GM12878 (cell line): Measurements from ENCODE around the gene CDK17. TPM values are rescaled to one million over a fixed set of nuclear protein-coding genes. Genes with fewer than 3 reads are reported as not detected.

ENCODE experiments used
- ATAC-seq: fragments of 200-7000 bp; cut with Tn5 transposase; 3 replicates; pipeline ENCODE4 v1.9.1; 2020; ENCODE audit warnings: mild to moderate bottlenecking, moderate library complexity
- BruUV-seq: library from RNA; stranded (reverse); fragments of 400-500 nt; replicated peaks from 2 replicates; lab custom pipeline; 2021; lab: Mats Ljungman, UMichigan
- CTCF ChIA-PET: fragments of 300-600 bp; sonication (Branson Sonifier 250); formaldehyde crosslinking; extraction: SDS; loops from one replicate; lab custom pipeline; 2021; ENCODE audit warnings: inconsistent platforms; lab: Yijun Ruan, JAX
- POLR2A ChIA-PET: fragments of 350-600 bp; formaldehyde crosslinking; extraction: SDS; loops from one replicate; lab custom pipeline; 2021; ENCODE audit warnings: inconsistent platforms; lab: Charles Lee
- RAD21 ChIA-PET: fragments of 300-600 bp; sonication (Branson Sonifier 250); formaldehyde crosslinking; loops from one replicate; lab custom pipeline; 2023; ENCODE audit warnings: antibody characterized with exemption; ENCODE audit not compliant: unreplicated experiment; lab: Charles Lee
- SMC1A ChIA-PET: fragments of 300-600 bp; sonication (Branson Sonifier 250); formaldehyde crosslinking; loops from one replicate; lab custom pipeline; 2023; ENCODE audit not compliant: unreplicated experiment, uncharacterized antibody; lab: Charles Lee
- DNase-seq: peaks from one replicate; pipeline ENCODE4 v3.0.0-alpha.2; 2011; ENCODE audit warnings: low read depth, low spot score
- FAIRE-seq: peaks from 3 replicates; lab custom pipeline; 2011; peaks lifted over from hg19 to GRCh38; lab: Jason Lieb, UNC
- H2AFZ ChIP-seq: 2 replicates; pipeline ENCODE4 v1.6.0; 2011; ENCODE audit warnings: low read depth, low read length, control low read depth; ENCODE audit not compliant: control insufficient read depth
- H3K27ac ChIP-seq: 2 replicates; pipeline ENCODE4 v1.5.1; 2011; ENCODE audit warnings: control low read depth; ENCODE audit not compliant: control insufficient read depth, insufficient read depth
- H3K27me3 ChIP-seq, 2 experiments: replicated peaks in 1 of 2; 2 replicates each; pipeline versions ENCODE4 v1.6.0 to v1.6.1; 2011; ENCODE audit warnings: low read length in 1 of 2; ENCODE audit not compliant: control insufficient read depth in 2 of 2, insufficient read depth in 2 of 2
- H3K36me3 ChIP-seq, 2 experiments: 2 replicates each; pipeline ENCODE4 v1.5.1; 2011; ENCODE audit warnings: low read length in 1 of 2; ENCODE audit not compliant: control insufficient read depth in 2 of 2, insufficient read depth in 2 of 2
- H3K4me1 ChIP-seq: 2 replicates; pipeline ENCODE4 v1.6.1; 2011; ENCODE audit warnings: mild to moderate bottlenecking, low read length, moderate library complexity, mixed read lengths; ENCODE audit not compliant: control insufficient read depth, insufficient read depth
- H3K4me2 ChIP-seq: 2 replicates; pipeline ENCODE4 v1.6.0; 2011; ENCODE audit warnings: control low read depth; ENCODE audit not compliant: control insufficient read depth, insufficient read depth
- H3K4me3 ChIP-seq: fragments of 200-600 bp; sonication (generic); 2 replicates; pipeline ENCODE4 v1.5.1; 2016
- H3K79me2 ChIP-seq: 2 replicates; pipeline ENCODE4 v1.6.0; 2011; ENCODE audit warnings: low read length; ENCODE audit not compliant: control insufficient read depth, insufficient read depth
- H3K9ac ChIP-seq: 2 replicates; pipeline ENCODE4 v1.8.0; 2011; ENCODE audit warnings: low read length, control low read depth, mixed read lengths; ENCODE audit not compliant: control insufficient read depth, insufficient read depth
- H3K9me3 ChIP-seq: replicated peaks from 3 replicates; pipeline ENCODE4 v1.5.1; 2011; ENCODE audit warnings: mild to moderate bottlenecking, low read length; ENCODE audit not compliant: control insufficient read depth, insufficient read depth
- H4K20me1 ChIP-seq: 2 replicates; pipeline ENCODE4 v1.6.0; 2011; ENCODE audit not compliant: control insufficient read depth, insufficient read depth
- ASH2L ChIP-seq: fragments of 300-600, 200-600 bp; sonication (generic); IDR thresholded peaks from 2 replicates; pipeline ENCODE4 v1.6.1; 2017; ENCODE audit warnings: low read depth, mild to moderate bottlenecking, borderline replicate concordance
- BHLHE40 ChIP-seq, 2 experiments: fragments of 450-650 bp in 1 of 2; IDR thresholded peaks; 2 replicates each; pipeline ENCODE4 v1.6.1; 2011 to 2017; ENCODE audit warnings: low read depth in 2 of 2, borderline replicate concordance in 1 of 2, improper control_type of control experiment in 1 of 2, low read length in 1 of 2, mild to moderate bottlenecking in 1 of 2
- CBX3 ChIP-seq: fragments of 200-600 bp; sonication (generic); IDR thresholded peaks from 2 replicates; pipeline ENCODE4 v1.6.1; 2016; ENCODE audit warnings: low read depth, borderline replicate concordance
- HDAC6 ChIP-seq: fragments of 200-600 bp; sonication (generic); IDR thresholded peaks from one replicate; pipeline ENCODE4 v1.8.0; 2017; ENCODE audit warnings: antibody characterized with exemption; ENCODE audit not compliant: unreplicated experiment
- JUNB ChIP-seq: IDR thresholded peaks from 2 replicates; pipeline ENCODE4 v1.6.1; 2016; ENCODE audit warnings: antibody characterized with exemption, mild to moderate bottlenecking
- KDM1A ChIP-seq: fragments of 200-600 bp; sonication (generic); IDR thresholded peaks from 2 replicates; pipeline ENCODE4 v1.6.1; 2016; ENCODE audit warnings: borderline replicate concordance
- KLF5 ChIP-seq: fragments of 450-650 bp; IDR thresholded peaks from 2 replicates; pipeline ENCODE4 v1.6.1; 2014; ENCODE audit warnings: mild to moderate bottlenecking; ENCODE audit not compliant: partially characterized antibody
- PBX3 ChIP-seq: IDR thresholded peaks from 2 replicates; pipeline ENCODE4 v1.6.1; 2011; ENCODE audit warnings: mild to moderate bottlenecking, low read depth, low read length, moderate library complexity; ENCODE audit not compliant: insufficient replicate concordance
- POLR2A ChIP-seq: IDR thresholded peaks from 2 replicates; pipeline ENCODE4 v1.6.1; 2011; ENCODE audit warnings: low read depth, mild to moderate bottlenecking, low read length
- PRDM15 ChIP-seq: fragments of 450-650 bp; formaldehyde crosslinking; IDR thresholded peaks from 2 replicates; pipeline ENCODE4 v1.4.0; 2020; ENCODE audit warnings: mild to moderate bottlenecking, moderate library complexity
- RELA ChIP-seq: fragments of 450-650 bp; IDR thresholded peaks from 2 replicates; pipeline ENCODE4 v1.8.0; 2014; ENCODE audit warnings: borderline replicate concordance; ENCODE audit not compliant: partially characterized antibody
- ZBTB40 ChIP-seq: fragments of 450-650 bp; IDR thresholded peaks from 2 replicates; pipeline ENCODE4 v1.6.1; 2016; ENCODE audit warnings: mild to moderate bottlenecking, moderate library complexity, borderline replicate concordance
- WGBS: methylation state at CpG from one replicate; pipeline ENCODE4 v1.1.6; 2016; ENCODE audit warnings: low lambda C conversion rate; ENCODE audit not compliant: insufficient replicate concordance, insufficient coverage; ENCODE audit errors: missing lambda C conversion rate; 5-methylcytosine and 5-hydroxymethylcytosine counted together
- in situ Hi-C: fragments of 300-500 bp; cut with MboI; formaldehyde crosslinking; loops from 9 replicates; pipeline ENCODE4 v1.14.3; 2018; ENCODE audit warnings: mixed read lengths
- intact Hi-C: fragments of 100-400 bp; cut with micrococcal nuclease; formaldehyde crosslinking; loops from one replicate; pipeline ENCODE4 v1.14.2; 2022; ENCODE audit not compliant: unreplicated experiment
- polyA plus RNA-seq, 11 experiments: library from polyadenylated mRNA; depleted of rRNA in 4 of 11; unstranded in 6 of 11; stranded (reverse) in 5 of 11; fragments of >200 nt; fragmentation: Nextera tagmentation in 4 of 11; fragmentation: Illumina TruSeq in 1 of 11; extraction: Ambion mirVana in 4 of 11; extraction: Trizol in 1 of 11; gene quantifications; 1 replicate in 1 of 11; 2 replicates in 10 of 11; pipeline versions ENCODE4 v1.2.1 to v1.2.3, GENCODE V29; 2011 to 2016; ENCODE audit warnings: inconsistent platforms in 2 of 11, missing spikeins in 2 of 11, low read depth in 1 of 11
- total RNA-seq, 4 experiments: library from RNA; depleted of rRNA in 3 of 4; stranded (reverse); fragments of >200 nt in 3 of 4; fragmentation: Illumina TruSeq in 1 of 4; extraction: Trizol in 1 of 4; gene quantifications; 2 replicates each; pipeline versions ENCODE4 v1.2.1 to v1.2.3, GENCODE V29; 2013 to 2021

The CDK17 gene
- total and polyA plus RNA-seq, 10 of the 15 experiments (the other 5 are each of a cell fraction or from before 2014, with no cell fraction given): 5.6 to 45.6 (median 18.3) TPM

DNA sequence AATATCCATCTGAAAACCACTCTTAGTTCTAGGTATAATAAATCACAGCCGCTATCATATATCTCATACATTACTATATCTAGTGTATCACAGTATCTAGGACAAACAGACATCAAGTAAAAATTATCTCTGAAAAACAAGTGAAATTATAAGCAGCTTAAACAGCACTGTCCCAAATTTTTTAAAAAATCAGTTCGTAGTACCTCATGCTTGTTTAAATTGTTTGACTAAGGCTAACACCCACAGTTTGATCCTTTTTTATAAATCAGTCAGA is 33.9 kb downstream of the CDK17 start:
- FAIRE-seq (no peak), DNase-seq (no peak), ATAC-seq (no peak)
- no peak overlapping the region for H3K4me2 ChIP-seq
- H3K4me1 ChIP-seq: peaks cover 8% of the 10 kb centered on the region
- ChIA-PET POLR2A (no interaction called here), CTCF (interaction anchor here (1.0 kb wide), 1 partner anchor 12 kb away, joined by 4 read pairs; no protein-coding TSS in a partner anchor), SMC1A (no interaction called here), RAD21 (no interaction called here)
- no peak overlapping the region for H3K4me3 ChIP-seq
- H2AFZ ChIP-seq: no peak overlapping the region
- no peaks in the 10 kb centered on the region for H3K27me3 ChIP-seq
- H3K36me3 ChIP-seq: no peaks in the 10 kb centered on the region
- WGBS: 98% methylated on average over 2 of the region's 2 CpGs
- in situ Hi-C loops (no loop called here), intact Hi-C loops (no loop called here)
- no peaks in the 10 kb centered on the region; the same call in 2 of the 3 replicates for H3K9me3 ChIP-seq
- no peak overlapping the region for H3K27ac ChIP-seq
- H3K79me2 ChIP-seq: peaks cover 77% of the 10 kb centered on the region
- no peaks in the 10 kb centered on the region for H4K20me1 ChIP-seq
- TF ChIP-seq ASH2L (no peak), PRDM15 (CRISPR knock-in tag) (no peak), POLR2A (no peak), PBX3 (no peak), HDAC6 (no peak), RELA (no peak), BHLHE40 (IDR thresholded peaks at IDR 0.05; ENCODE audit: borderline replicate concordance in 1 of 2, low read depth in 2 of 2, low read length in 1 of 2) (no peak), CBX3 (no peak), KLF5 (no peak), ZBTB40 (no peak), KDM1A (no peak), JUNB (no peak)
- H3K9ac ChIP-seq: no peak overlapping the region
- BruUV-seq: no TSS peak
